Stimulated activated CD4-positive, alpha-beta T cell treated with anti-CD3 and anti-CD28 coated beads, Interleukin-12 subunit alpha, Interleukin-12 subunit beta, amount 100 ng/mL, for 4 hours (primary cell): ENCODE measurements around the gene TM7SF3.
"Not testable (repeated sequence)": the region's sequence is repeated elsewhere in the genome, so short reads cannot be mapped to it uniquely, and the experiment has no call there.

Source experiments
- DNase-seq: peaks from one replicate; pipeline ENCODE4 v3.0.0-alpha.2; 2020

Gene TM7SF3

GRCh38 chr12:26970136-26970535 is 44.0 kb downstream of the TM7SF3 start:
- DNase-seq: no peak

- DNase-seq: no peak
Observed at GRCh38 chr12:26966842-26967241, 47.3 kb downstream of the TM7SF3 start.

GRCh38 chr12:26963413-26963812 is 50.8 kb downstream of the TM7SF3 start:
- no peak for DNase-seq

- DNase-seq: no peak
Observed at GRCh38 chr12:26961803-26962202, 52.4 kb downstream of the TM7SF3 start.

GRCh38 chr12:26961391-26961790 is 52.8 kb downstream of the TM7SF3 start:
- not testable (repeated sequence) for DNase-seq

GRCh38 chr12:26954027-26954426 is 60.2 kb downstream of the TM7SF3 start:
- DNase-seq: no peak

GRCh38 chr12:26953447-26953846 is 60.7 kb downstream of the TM7SF3 start:
- DNase-seq: no peak

- no peak for DNase-seq
Observed at GRCh38 chr12:26948309-26948708, 65.9 kb downstream of the TM7SF3 start.

- no peak for DNase-seq
Observed at GRCh38 chr12:26941215-26941594, 73.0 kb downstream of the TM7SF3 start.

GRCh38 chr12:26940516-26941214 is 73.5 kb downstream of the TM7SF3 start:
- DNase-seq: no peak

GRCh38 chr12:26939953-26940352 is 74.2 kb downstream of the TM7SF3 start:
- DNase-seq: no peak

- no peak for DNase-seq
Observed at GRCh38 chr12:26939192-26939832, 74.9 kb downstream of the TM7SF3 start.

- no peak for DNase-seq
Observed at GRCh38 chr12:26938701-26939062, 75.5 kb downstream of the TM7SF3 start.

- DNase-seq: peak; percentile 96
Observed at GRCh38 chr12:26937863-26938700, 76.1 kb downstream of the TM7SF3 start, which contains the start of the genes FGFR1OP2 and INTS13. Gene FGFR1OP2, plus strand, starts transcription at chr12:26938470. Its CDS starts 15,689 bp downstream, at chr12:26954159. Gene INTS13, minus strand, starts transcription at chr12:26937981. Its CDS starts 1,178 bp downstream, at chr12:26936803.

- no peak for DNase-seq
Observed at GRCh38 chr12:26937443-26937862, 76.7 kb downstream of the TM7SF3 start.

GRCh38 chr12:26936559-26937442 is 77.4 kb downstream of the TM7SF3 start:
- DNase-seq: no peak

- no peak for DNase-seq
Observed at GRCh38 chr12:26935636-26936378, 78.4 kb downstream of the TM7SF3 start.

GRCh38 chr12:26929590-26929989 is 84.6 kb downstream of the TM7SF3 start:
- DNase-seq: no peak

- DNase-seq: no peak
Observed at GRCh38 chr12:26928661-26929060, 85.5 kb downstream of the TM7SF3 start.
